RPMI8226 (cell line): ENCODE results near the gene RNASE12.
"Not testable (repeated sequence)": the region's sequence is repeated elsewhere in the genome, so short reads cannot be mapped to it uniquely, and the experiment has no call there.

ENCODE experiments used
- DNase-seq: peaks from one replicate; pipeline ENCODE4 v3.0.0-alpha.2; 2015

Gene RNASE12

DNA sequence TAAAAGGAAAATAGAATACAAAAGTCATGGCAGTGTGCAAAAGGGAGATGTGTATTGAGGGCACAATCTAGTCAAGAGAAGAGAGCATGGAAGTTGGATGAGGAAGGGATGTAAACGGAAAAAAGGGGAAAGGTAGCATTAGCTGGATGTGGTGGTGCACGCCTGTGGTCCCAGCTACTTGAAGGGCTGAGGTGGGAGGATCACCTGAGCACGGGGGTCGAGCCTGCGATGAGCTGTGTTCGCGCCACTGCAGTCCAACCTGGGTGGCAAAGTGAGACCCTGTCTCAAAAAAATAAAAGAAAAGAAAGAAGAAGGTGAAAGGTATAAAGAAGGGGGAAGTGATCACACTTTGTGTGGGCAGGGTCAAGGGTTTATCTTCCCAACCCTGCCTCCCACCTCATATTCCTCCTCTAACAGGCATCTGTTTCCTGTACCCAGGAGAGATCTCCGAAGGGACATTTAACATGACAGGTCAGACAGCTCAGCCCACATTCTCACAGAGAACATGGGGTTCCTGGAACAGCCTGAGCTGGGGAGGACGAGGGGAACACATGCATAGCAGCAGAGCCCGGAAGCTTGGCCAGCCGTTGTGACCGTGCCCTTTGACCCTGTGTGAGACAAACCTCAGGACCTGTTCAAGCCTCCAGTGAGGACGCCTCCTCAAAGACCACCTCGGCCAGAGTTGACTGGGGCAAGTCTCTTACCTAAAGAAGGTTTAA, 12.2 kb downstream of the RNASE12 start:
- no peak for DNase-seq

DNA sequence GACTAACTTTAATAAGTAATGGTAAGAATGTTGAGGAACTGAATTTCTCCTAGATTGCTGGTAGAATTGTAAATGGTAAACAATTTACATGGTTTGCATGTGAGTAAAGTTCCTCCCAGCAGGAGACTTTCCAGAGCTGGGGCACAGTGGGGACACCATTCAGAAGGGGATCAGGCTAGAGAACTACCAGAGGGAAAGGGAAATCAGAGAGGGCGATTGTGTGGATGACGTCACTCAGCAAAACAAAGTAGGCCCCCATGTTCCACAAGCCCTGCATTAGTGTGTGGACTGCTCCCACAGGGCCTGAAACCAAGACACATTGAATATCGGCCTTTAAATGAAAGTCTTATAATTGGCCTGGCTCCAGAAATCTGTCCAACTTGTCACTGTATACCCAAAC, 12.9 kb downstream of the RNASE12 start:
- DNase-seq: no peak

DNA sequence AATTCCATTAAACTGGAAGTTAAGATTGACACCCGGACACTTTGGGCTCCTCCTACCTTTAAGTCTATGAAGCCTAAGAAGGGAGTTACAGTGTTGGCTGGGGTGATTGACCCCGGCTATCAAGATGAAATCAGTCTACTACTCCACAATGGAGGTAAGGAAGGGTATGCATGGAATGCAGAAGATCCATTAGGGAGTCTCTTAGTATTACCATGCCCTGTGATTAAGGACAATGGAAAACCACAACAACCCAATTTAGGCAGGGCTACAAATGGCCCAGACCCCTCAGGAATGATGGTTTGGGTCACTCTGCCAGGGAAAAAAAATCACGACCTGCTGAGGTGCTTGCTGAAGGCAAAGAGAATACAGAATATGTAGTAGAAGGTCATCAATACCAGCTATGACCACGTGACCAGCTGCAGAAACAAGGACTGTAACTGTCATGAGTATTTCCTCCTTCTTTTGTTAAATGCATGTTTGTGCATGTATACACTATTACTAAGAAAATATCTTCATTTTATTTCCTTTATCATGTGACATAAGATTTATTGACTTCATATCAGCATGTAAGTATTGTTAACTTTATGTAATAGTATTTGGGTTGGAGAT, 18.7 kb downstream of the RNASE12 start:
- DNase-seq: not testable (repeated sequence)

- not testable (repeated sequence) for DNase-seq
Observed at GRCh38 chr14:20570720-20571119, 20.5 kb downstream of the RNASE12 start.

DNA sequence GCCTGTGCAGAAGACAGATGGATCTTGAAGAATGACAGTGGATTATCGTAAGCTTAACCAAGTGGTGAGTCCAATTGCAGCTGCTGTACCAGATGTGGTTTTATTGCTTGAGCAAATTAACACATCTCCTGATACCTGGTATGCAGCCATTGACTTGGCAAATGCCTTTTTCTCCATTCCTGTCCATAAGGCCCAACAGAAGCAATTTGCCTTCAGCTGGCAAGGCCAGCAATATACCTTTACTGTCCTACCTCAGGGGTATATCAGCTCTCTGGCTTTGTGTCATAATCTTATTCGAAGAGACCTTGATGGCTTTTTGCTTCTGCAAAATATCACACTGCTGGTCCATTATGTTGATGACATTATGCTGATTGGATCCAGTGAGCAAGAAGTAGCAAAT, 21.3 kb downstream of the RNASE12 start:
- DNase-seq: not testable (repeated sequence)

GRCh38 chr14:20569066-20569465, 22.1 kb downstream of the RNASE12 start:
- DNase-seq: no peak

GRCh38 chr14:20568393-20568792, 22.8 kb downstream of the RNASE12 start:
- no peak for DNase-seq

DNA sequence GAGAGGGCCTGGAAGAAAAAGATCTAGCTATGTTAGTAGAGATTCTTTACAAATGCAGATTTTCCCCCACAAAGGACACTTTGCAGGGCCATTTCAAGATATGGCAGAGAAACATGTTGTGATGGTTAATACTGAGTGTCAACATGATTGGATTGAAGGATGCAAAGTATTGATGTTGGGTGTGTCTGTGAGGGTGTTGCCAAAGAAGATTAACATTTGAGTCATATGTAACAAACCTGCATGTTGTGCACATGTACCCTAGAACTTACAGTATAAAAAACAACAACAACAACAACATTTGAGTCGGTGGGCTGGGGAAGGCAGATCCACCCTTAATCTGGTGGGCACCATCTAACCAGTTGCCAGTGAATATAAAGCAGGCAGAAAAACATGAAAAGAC, 24.0 kb downstream of the RNASE12 start:
- not testable (repeated sequence) for DNase-seq

DNA sequence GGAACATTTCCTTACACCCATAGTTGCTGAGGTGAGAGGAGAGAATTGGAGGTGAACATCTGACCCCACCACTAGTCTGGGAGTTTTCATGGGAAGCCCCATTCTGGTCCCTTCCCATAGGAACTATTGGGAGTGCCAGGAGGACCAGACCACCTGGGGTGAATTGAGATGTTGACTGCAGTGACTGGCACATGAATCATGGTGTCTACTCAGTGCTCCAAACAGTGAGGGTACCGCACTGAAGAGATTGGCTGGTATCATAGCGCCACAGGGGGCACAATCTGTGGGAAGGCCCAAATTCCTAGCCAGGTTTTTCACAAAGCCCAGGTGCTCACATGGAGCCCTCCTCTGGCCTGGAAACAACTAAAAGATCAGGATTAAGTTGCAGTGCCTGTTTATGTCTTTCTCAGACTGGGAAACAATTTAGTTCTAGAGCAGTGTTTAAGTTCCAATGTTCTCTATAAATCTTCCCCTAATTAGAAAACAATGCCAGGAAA, 26.6 kb downstream of the RNASE12 start:
- DNase-seq: no peak

DNA sequence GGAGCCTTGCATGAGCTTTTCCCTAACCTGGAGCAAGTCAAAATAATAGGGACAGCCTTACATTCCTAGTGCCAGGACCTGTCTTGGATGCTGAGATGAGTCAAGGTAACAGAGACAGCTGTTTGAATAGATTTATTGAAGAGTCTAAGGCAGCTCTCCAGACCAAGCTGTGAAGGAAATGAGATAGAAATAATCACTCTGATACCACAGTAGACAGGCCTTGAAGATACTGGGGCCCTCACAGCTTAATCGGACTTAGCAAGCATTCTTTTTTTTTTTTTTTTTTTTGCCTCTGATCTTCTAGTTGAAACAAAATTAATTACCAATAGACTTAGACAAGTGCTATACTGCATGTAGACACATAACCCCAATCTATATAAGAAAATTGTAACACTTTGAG, 27.2 kb downstream of the RNASE12 start:
- no peak for DNase-seq

DNA sequence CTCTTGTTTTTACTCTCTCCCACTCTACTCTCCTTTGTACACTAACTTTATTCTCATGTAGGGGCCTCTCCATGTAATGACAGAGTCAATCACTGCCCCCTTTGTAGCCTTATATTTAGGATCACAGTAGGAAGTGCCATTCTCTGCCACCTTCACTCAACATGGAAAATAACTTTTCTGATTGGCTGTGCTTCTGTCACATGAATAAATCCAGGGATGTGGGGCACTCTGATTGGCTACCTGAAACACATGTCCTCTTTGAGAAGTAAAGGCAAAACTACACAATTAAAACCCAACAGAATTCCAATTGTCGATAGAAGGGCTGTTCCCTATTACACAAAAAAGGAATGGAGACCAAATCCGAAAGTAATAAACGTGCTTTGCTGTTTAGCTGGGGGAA, 30.2 kb downstream of the RNASE12 start, which contains the start of gene RNASE9:
TSS of gene RNASE9 (minus strand) at position 87 of the 400 bp plus-strand sequence.
- no peak for DNase-seq

- no peak for DNase-seq
Observed at GRCh38 chr14:20559461-20559904, 31.7 kb downstream of the RNASE12 start.

GRCh38 chr14:20557212-20557542, 34.0 kb downstream of the RNASE12 start:
- no peak for DNase-seq

DNA sequence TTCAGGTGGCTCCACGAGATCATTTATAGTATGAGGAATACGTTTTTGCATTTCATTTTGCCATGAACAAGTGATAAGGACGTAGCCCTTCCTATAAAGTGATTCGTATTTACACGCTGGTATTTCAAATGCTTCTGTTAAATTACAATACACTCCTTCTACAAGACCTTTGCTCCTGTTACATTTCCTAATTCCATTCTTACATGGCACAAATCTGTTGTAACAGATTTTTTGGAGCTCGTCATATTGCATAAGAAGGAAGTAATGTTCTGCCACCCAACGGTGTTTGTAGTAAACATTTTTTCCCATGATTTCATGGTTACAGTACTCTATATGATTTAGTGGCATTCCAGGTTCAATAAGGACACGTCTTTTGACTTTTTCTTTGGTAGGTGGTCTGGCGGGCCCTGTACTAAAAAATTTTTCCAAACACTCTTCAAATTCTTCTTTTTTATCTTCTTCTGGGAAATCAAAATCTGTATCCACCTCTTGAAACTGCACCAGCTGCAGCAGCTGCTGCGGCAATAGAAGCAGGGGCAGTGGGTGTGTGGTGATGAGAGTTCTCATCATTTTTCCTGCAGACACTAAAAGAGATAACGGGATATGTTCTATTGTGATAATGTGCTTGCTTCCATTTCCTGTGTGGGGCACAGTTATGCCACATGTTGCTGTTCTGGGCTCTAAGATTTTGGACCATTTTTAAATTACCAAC, 34.5 kb downstream of the RNASE12 start:
- no peak for DNase-seq

GRCh38 chr14:20555845-20556244, 35.3 kb downstream of the RNASE12 start:
- DNase-seq: no peak

- no peak for DNase-seq
Observed at GRCh38 chr14:20553024-20553423, 38.2 kb downstream of the RNASE12 start.

DNA sequence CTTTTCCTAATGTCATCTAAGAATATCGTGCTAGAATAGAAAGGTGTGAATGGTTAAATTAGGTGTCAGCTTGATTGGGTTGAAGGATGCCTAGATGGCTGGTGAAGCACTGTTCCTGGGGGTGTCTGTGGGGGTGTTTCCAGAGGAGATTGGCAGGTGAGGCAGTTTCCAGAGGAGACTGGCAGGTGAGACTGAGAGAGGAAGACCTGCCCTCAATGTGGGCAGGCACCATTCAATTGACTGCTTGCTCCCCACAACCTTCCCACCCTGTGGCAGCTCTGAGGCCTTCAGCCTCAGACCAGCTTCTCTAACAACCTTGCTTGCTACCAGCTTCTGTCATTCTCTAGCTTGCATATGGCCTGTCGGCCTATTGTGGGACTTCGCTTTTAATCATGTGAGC, 39.6 kb downstream of the RNASE12 start:
- no peak for DNase-seq

DNA sequence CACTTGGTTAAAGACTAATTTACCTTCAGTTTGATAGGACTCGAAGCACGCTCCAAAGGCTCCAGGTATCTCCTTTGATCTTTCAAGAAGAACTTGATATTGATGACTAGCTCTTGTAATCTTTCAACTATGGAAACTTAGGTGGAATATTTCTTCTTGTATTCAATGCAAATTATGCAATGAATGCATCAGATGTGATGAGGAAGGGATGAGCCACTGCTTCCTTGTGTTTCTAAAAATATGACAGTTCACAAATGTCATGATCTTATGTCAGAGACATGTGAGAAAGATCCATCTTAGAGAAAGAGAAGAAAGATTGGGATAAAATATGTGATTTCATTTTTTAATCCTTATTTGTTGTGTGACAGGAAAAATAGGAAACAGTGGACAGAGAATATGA, 40.2 kb downstream of the RNASE12 start:
- no peak for DNase-seq

- no peak for DNase-seq
Observed at GRCh38 chr14:20548414-20549158, 42.6 kb downstream of the RNASE12 start.

- no peak for DNase-seq
Observed at GRCh38 chr14:20546877-20547276, 44.3 kb downstream of the RNASE12 start.
